GM12801 (cell line): ENCODE data around the gene RAB3C.

Experiments used
- TF ChIP-seq, protein P1 (sequence below): IDR thresholded peaks from one replicate; pipeline ENCODE4 v1.5.1; 2011; ENCODE audit warnings: control low read depth; ENCODE audit not compliant: insufficient read length; ENCODE audit errors: extremely low read depth

The RAB3C gene

DNA sequence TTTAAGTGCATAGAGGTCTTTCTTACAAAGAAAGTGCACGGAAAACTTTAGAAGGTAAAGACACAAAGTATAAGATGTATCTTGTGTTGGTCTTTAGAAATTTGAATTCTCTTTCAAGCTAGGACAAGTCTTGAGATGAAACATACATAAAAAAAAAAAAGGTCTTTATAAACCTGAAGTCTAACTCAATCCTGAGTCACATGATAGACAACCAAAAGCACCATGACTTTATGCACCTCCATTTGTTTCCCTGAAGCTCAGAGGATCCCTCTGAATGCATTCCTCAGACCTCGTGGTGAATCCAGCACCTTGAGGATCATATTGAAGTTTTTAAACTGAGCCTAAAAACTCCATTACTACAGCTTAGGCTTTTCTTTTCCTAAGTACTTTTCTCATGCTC, 91.8 kb downstream of the RAB3C start:
- TF ChIP-seq, protein P1, sequence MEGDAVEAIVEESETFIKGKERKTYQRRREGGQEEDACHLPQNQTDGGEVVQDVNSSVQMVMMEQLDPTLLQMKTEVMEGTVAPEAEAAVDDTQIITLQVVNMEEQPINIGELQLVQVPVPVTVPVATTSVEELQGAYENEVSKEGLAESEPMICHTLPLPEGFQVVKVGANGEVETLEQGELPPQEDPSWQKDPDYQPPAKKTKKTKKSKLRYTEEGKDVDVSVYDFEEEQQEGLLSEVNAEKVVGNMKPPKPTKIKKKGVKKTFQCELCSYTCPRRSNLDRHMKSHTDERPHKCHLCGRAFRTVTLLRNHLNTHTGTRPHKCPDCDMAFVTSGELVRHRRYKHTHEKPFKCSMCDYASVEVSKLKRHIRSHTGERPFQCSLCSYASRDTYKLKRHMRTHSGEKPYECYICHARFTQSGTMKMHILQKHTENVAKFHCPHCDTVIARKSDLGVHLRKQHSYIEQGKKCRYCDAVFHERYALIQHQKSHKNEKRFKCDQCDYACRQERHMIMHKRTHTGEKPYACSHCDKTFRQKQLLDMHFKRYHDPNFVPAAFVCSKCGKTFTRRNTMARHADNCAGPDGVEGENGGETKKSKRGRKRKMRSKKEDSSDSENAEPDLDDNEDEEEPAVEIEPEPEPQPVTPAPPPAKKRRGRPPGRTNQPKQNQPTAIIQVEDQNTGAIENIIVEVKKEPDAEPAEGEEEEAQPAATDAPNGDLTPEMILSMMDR = no peak

DNA sequence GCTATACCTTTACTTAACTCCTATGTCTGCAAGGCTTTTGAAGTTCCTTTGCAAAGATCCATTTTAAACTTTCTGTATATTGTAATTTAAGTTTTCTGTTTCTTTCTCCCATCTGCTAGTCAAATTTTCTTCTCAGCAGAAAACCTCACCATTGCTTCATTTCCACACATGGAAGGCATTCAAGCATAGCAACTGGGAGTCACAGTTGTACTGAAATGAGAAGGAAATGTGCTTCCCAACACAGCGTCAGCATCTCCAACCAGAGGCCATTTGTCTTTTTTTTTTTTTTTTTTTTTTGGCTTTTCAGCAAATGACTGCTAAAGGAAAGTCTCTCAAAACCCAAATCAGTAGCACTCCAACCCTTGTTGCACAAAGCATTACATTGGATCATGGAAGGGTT, 92.5 kb downstream of the RAB3C start:
- TF ChIP-seq, protein P1 = no peak

DNA sequence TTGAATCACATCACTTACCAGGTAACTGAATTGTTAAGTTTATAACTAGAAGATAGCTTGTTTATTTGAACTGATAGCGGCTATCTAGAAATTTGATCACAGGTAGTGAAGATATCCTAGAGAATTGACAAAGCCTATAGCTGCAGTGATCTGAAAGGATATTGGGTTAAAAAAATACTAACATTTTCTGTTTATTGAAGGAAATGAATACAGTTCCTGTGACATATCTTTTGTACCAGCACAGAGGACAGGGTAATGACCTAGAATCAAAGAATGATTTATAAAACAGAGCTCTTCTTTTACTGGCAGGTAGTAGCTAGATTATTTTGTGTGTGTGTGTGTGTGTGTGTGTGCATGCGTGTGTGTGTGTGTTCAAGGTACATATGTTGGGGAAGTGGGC, 94.8 kb downstream of the RAB3C start:
- TF ChIP-seq, protein P1 = no peak

DNA sequence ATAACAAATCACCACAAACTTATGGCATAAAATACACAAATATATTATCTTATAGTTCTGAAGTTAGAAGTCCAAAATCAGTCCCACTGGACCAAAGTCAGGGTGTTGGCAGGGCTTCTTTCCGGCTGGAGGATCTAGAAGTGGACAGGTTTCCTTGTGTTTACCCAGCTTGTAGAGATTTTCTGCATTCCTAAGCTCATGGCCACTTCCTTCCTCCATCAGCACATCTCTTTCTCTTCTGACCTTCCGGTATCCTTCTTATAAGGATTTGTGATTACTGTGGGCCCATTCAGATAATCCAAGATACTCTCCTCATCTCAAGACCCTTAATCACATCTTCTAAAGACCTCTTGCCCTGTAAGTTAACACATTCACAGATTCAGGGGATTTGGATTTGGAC, 97.6 kb downstream of the RAB3C start:
- TF ChIP-seq, protein P1 = no peak

DNA sequence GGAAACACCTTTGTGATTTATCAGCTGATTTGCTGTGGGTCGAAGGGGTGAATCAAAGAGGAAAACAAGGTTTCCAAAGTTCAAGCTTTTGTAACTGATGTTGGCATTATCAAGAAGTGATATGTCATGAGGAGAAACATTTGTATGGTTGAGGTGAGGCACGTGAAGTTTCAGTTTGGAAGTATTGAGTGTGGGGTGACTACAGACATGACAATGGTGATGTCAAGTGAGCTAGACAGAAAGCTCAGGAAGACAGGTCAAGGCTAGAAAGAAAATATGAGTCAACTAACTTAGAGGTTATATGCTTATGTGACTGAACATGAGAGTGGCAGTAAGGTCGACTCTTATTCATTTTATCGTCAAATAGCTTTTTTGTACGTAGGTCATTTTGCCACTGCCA, 99.1 kb downstream of the RAB3C start:
- TF ChIP-seq, protein P1 = no peak

DNA sequence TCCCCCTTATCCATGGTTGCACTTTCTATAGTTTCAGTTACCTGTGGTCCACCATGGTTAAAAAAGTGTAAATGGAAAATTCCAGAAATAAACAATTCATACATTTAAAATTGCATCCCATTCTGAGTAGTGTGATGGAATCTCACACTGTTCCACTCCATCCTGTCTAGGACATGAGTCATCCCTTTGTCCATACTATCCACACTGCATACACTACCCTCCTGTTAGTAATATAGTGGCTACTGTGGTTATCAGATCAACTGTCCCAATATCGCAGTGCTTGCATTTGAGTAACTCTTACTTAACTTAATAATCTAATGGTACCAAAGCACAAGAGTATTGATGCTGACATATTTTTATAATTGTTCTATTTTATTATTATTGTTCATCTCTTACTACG, 100.7 kb downstream of the RAB3C start:
- TF ChIP-seq, protein P1 = no peak

DNA sequence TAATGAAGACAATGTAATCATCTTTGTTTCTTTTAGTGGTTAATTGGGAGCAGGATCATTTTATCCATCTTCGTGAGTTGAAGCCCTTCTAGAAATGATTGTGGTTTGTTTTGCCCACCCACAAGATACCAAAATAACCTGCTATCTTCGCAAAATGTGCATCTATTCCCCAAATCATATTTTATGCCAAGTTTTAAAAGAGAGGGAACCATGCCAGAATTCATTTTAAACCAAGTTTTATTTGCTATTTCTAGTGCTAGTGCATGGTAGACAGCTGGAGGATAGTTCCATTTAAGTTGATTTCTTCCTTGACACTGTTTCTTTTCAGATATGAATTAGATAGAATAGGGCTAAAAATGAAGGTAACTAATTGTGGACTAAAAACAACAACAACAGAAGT, 104.2 kb downstream of the RAB3C start:
- TF ChIP-seq, protein P1 = no peak

DNA sequence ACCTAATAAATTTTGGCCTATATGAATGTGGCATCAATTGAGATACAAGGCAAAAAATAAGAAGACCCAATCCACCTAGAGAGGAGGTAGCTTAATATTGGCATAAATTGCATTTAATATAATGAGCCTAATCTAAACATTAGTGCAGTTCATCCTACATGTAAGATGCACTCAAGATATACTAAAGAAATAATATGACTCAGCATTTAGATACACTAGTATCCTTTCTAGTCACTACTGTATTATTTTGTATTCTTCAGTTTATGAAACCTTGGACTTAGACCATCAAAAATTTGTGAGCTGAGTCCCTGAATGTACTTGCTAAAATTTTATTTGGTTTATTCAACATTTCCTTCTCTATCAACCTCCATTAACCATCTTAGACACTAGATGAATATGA, 104.7 kb downstream of the RAB3C start:
- TF ChIP-seq, protein P1 = no peak
